SK-N-SH treated with all-trans-retinoic acid at 6 μM for 48 hours (cell line): ENCODE data around the gene ADAMTS2.

ENCODE experiments used
- CSDC2 ChIP-seq: fragments of 250-450 bp; sonication (Bioruptor Pico); IDR thresholded peaks from 2 replicates; pipeline ENCODE4 v1.5.0; 2020; ENCODE audit warnings: mild to moderate bottlenecking, moderate library complexity
- ESRRG ChIP-seq: fragments of 250-450 bp; sonication (Bioruptor Pico); IDR thresholded peaks from 2 replicates; pipeline ENCODE4 v1.6.1; 2021; ENCODE audit warnings: mild to moderate bottlenecking
- SNAI2 ChIP-seq: fragments of 250-450 bp; sonication (Bioruptor Pico); IDR thresholded peaks from 2 replicates; pipeline ENCODE4 v1.5.0; 2020; ENCODE audit warnings: mild to moderate bottlenecking, moderate library complexity
- TF ChIP-seq, protein P1 (sequence below): fragments of 250-450 bp; sonication (Bioruptor Pico); IDR thresholded peaks from 2 replicates; pipeline ENCODE4 v1.8.0; 2020; ENCODE audit warnings: mild to moderate bottlenecking, moderate library complexity, borderline replicate concordance
- TF ChIP-seq, protein P2 (sequence below): fragments of 250-450 bp; sonication (Bioruptor Pico); IDR thresholded peaks from 2 replicates; pipeline ENCODE4 v1.8.0; 2021; ENCODE audit warnings: low read depth, mild to moderate bottlenecking, moderate library complexity, borderline replicate concordance

DNA sequence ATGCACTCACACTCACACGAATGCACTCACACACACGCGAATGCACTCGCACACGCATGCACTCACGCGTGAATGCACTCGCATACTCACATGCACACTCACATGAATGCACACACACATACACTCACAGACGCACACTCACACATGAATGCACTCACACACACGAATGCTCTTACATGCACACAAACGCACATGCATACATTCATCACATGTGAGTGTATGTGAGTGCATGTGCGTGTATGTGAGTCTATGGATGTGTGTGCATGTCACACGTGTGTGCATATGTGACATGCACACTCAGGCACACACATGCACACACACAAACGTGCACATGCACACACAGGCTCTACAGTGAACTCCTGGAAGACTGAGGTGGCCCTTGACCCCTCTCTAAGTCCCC is 121.7 kb downstream of the ADAMTS2 start:
- TF ChIP-seq CSDC2 (CRISPR knock-in tag) (no peak), ESRRG (CRISPR knock-in tag) (no peak), SNAI2 (CRISPR knock-in tag) (no peak)
- TF ChIP-seq, protein P1, sequence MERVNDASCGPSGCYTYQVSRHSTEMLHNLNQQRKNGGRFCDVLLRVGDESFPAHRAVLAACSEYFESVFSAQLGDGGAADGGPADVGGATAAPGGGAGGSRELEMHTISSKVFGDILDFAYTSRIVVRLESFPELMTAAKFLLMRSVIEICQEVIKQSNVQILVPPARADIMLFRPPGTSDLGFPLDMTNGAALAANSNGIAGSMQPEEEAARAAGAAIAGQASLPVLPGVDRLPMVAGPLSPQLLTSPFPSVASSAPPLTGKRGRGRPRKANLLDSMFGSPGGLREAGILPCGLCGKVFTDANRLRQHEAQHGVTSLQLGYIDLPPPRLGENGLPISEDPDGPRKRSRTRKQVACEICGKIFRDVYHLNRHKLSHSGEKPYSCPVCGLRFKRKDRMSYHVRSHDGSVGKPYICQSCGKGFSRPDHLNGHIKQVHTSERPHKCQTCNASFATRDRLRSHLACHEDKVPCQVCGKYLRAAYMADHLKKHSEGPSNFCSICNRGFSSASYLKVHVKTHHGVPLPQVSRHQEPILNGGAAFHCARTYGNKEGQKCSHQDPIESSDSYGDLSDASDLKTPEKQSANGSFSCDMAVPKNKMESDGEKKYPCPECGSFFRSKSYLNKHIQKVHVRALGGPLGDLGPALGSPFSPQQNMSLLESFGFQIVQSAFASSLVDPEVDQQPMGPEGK: no peak
- TF ChIP-seq, protein P2, sequence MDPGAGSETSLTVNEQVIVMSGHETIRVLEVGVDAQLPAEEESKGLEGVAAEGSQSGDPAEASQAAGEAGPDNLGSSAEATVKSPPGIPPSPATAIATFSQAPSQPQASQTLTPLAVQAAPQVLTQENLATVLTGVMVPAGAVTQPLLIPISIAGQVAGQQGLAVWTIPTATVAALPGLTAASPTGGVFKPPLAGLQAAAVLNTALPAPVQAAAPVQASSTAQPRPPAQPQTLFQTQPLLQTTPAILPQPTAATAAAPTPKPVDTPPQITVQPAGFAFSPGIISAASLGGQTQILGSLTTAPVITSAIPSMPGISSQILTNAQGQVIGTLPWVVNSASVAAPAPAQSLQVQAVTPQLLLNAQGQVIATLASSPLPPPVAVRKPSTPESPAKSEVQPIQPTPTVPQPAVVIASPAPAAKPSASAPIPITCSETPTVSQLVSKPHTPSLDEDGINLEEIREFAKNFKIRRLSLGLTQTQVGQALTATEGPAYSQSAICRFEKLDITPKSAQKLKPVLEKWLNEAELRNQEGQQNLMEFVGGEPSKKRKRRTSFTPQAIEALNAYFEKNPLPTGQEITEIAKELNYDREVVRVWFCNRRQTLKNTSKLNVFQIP (CRISPR knock-in tag): no peak
